ENCODE measurements around the gene DSTYK. TPM values are rescaled to one million over a fixed set of nuclear protein-coding genes. Genes with fewer than 3 reads are reported as not detected.

The DSTYK gene
- total RNA-seq, 2 experiments from 2014 or later = 13.2 to 13.3 TPM

DNA sequence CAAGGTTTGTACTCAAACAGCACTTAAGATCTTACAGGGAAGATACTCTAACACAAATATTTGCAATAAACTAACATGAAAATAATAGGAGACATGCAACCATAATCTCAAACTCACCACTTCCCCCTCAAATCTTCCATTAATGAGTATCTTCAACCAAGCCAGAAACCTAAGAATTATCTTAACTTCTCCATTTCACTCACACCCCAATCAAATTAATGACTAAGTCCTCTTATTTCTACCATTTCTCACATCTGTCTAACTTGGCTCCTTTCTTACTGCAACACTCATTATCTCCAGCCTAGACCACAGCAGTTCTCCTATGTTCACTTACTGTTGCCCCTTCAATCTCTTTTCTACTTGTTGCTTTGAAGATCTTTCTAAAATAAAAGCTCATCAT, 100.1 kb downstream of the DSTYK start:
- no peaks in the 10 kb centered on the region for H3K27me3 Mint-ChIP-seq
- no peak for DNase-seq
- H3K4me3 Mint-ChIP-seq = no peak overlapping the region
- no peak overlapping the region for H3K27ac Mint-ChIP-seq
- peaks cover 25% of the 10 kb centered on the region for H3K36me3 Mint-ChIP-seq
- peaks cover 3% of the 10 kb centered on the region for H3K4me1 Mint-ChIP-seq
- ATAC-seq (ENCODE audit: low read depth) = no peak
- no peaks in the 10 kb centered on the region for H3K9me3 Mint-ChIP-seq
- POLR2A ChIA-PET = no interaction called here

DNA sequence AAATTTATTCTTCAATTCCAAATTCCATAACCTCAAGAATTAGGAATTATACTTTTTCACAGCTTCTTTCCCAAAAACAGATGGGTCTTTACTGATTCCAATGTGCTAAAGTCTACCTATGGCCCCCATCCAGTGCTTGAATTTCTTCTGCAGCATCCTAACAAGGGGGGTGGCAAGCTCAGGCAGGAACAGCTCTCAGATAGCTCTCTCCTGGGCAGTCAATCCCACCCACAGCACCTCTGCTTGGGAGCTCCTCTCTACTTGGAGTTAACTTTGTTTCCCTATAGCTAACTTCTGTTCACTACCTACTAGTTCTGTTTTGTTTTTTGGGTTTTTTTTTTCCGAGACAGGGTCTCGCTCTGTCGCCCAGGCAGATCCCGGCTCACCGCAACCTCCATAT, 101.8 kb downstream of the DSTYK start:
- ATAC-seq (ENCODE audit: low read depth) = no peak
- Mint-ChIP-seq H3K36me3 (peaks cover 33% of the 10 kb centered on the region), H3K27me3 (no peaks in the 10 kb centered on the region), H3K27ac (no peak overlapping the region), H3K9me3 (no peaks in the 10 kb centered on the region), H3K4me3 (no peak overlapping the region), H3K4me1 (peaks cover 3% of the 10 kb centered on the region)
- no peak for DNase-seq
- POLR2A ChIA-PET = interaction anchor here (1.5 kb wide), 1 partner anchor 10 kb away, joined by 3 read pairs; no protein-coding TSS in a partner anchor

DNA sequence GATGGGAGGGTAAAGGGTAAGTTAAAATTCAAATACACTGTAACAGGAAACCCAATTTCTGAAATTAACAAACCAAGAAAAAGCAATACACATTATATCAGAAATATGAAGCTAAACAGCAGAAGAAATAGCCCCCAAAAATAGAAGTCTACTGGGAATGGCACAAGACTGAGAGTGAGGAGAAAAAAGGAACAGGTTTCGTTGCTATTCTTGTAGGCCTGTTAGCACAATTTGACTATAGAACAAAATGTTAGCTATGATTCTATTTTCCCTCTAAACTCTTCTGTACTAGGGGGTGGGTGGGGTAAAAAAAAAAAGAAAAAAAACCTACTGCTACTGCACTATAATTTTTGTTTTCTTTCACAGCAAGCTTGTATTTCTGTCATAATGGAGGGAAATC, 102.2 kb downstream of the DSTYK start:
- Mint-ChIP-seq H3K36me3 (peaks cover 35% of the 10 kb centered on the region), H3K4me1 (peaks cover 3% of the 10 kb centered on the region), H3K27me3 (no peaks in the 10 kb centered on the region), H3K4me3 (no peak overlapping the region), H3K9me3 (no peaks in the 10 kb centered on the region), H3K27ac (no peak overlapping the region)
- POLR2A ChIA-PET = interaction anchor here (1.5 kb wide), 1 partner anchor 11 kb away, joined by 3 read pairs; no protein-coding TSS in a partner anchor
- DNase-seq = no peak
- no peak for ATAC-seq (ENCODE audit: low read depth)

DNA sequence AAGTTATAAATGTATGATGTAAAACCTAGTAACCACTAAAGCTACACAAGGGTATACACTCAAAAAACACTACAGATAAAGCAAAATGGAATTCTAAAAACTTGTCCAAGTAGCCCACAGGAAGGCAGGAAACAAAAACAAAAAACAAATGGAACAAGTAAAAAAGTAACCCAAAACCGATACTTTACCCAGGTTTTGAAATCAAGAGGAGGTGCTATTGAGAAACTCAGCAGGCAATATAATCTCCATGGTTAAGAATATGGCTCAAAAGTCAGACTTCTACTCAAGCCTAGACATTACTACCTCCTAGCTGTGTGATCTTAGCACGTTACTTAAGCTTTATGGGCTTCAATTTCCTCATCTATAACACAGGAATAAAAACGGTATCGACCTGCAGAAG, 103.0 kb downstream of the DSTYK start:
- DNase-seq = no peak
- H3K4me1 Mint-ChIP-seq = peaks cover 3% of the 10 kb centered on the region
- H3K36me3 Mint-ChIP-seq = peaks cover 38% of the 10 kb centered on the region
- POLR2A ChIA-PET = interaction anchor here (0.6 to 1.5 kb wide), 2 partner anchors 11 to 1488 kb away, joined by 3 to 4 read pairs; no protein-coding TSS in a partner anchor
- ATAC-seq (ENCODE audit: low read depth) = no peak
- no peaks in the 10 kb centered on the region for H3K9me3 Mint-ChIP-seq
- no peak overlapping the region for H3K4me3 Mint-ChIP-seq
- no peak overlapping the region for H3K27ac Mint-ChIP-seq
- H3K27me3 Mint-ChIP-seq = no peaks in the 10 kb centered on the region

DNA sequence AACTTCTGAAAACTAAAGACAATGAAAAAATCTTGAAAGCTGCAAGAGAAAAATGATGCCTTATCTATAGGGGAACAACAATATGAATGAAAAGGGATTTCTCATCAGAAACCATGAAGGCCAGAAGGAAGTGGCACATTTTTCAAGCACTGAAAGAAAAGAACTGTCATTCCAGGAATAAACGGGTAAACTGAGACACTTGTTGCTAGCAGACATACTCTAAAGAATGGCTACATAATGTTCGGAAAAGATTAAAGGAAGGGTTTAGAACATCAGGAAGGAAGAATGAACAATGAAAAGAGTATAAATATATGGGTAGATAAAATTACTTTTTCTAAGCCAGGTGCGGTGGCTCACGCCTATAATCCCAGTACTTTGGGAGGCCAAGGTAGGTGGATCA, 104.2 kb downstream of the DSTYK start:
- Mint-ChIP-seq H3K4me3 (no peak overlapping the region), H3K9me3 (no peaks in the 10 kb centered on the region), H3K4me1 (peaks cover 3% of the 10 kb centered on the region), H3K27me3 (no peaks in the 10 kb centered on the region), H3K27ac (no peak overlapping the region), H3K36me3 (peaks cover 37% of the 10 kb centered on the region)
- POLR2A ChIA-PET = no interaction called here
- ATAC-seq (ENCODE audit: low read depth) (no peak), DNase-seq (no peak)

DNA sequence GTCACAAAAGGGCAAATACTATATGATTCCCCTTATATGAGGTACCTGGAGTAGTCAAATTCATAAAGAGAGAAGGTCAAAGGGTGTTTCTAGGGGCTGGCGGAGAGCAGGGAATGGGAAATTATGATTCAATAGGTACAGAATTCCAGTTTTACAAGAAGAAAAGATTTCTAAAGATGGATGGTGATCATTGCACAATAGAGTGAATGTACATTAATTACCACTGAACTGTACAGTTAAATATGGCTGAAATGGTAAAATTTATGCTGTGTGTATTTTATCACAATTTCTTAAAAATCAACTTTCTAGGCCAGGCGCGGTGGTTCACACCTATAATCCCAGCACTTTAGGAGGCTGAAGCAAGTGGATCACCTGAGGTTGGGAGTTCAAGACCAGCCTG, 109.1 kb downstream of the DSTYK start:
- no peak for DNase-seq

DNA sequence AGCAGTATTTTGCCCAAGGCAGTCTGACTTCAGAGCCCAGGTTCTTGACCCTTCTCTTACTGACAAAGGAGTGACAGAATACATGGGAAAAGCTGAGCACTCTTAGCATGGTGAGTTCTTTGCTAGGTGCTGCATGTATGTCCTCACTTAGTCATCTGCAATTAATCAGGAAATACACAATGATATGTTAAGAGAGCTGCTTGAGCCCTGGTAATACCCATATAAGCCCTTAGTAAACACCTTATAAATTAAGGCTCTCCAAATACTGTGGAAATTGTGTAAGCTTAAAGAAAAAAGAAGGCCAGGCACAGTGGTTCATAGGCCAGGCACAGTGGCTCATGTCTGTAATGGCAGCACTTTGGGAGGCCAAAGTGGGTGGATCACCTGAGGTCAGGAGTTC, 113.3 kb downstream of the DSTYK start:
- H3K9me3 Mint-ChIP-seq = no peaks in the 10 kb centered on the region
- no peak overlapping the region for H3K4me3 Mint-ChIP-seq
- ATAC-seq (ENCODE audit: low read depth) (no peak), DNase-seq (no peak)
- no peaks in the 10 kb centered on the region for H3K4me1 Mint-ChIP-seq
- POLR2A ChIA-PET = interaction anchor here (1.0 kb wide), 1 partner anchor 22 kb away, joined by 3 read pairs; no protein-coding TSS in a partner anchor
- H3K27me3 Mint-ChIP-seq = no peaks in the 10 kb centered on the region
- H3K36me3 Mint-ChIP-seq = peaks cover 30% of the 10 kb centered on the region
- no peak overlapping the region for H3K27ac Mint-ChIP-seq

More for the DNA sequence above, 109.1 kb downstream of the DSTYK start:
- Mint-ChIP-seq H3K27ac (no peak overlapping the region), H3K36me3 (peaks cover 37% of the 10 kb centered on the region), H3K4me3 (no peak overlapping the region), H3K27me3 (no peaks in the 10 kb centered on the region), H3K9me3 (no peaks in the 10 kb centered on the region), H3K4me1 (peaks cover 1% of the 10 kb centered on the region)
- POLR2A ChIA-PET = no interaction called here
- ATAC-seq (ENCODE audit: low read depth) = no peak

DNA sequence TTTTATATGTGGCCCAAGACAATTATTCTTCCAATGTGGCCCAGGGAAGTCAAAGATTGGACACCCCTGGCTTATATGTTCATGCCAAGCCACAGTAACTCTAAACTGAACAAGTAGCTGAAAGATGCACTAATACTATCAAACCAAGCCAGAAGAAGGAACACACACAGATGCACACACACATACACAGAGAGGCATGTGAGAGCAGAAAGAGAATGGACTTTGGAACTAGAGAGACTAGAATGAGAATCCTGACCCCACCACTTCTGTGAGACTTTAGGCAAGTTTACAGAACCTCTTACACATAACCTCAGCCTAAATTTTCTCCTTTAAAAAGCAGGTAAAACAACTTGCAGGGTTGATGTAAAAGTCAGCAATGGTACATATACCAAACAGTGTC, 116.1 kb downstream of the DSTYK start:
- Mint-ChIP-seq H3K4me3 (no peak overlapping the region), H3K4me1 (no peaks in the 10 kb centered on the region), H3K27me3 (no peaks in the 10 kb centered on the region), H3K9me3 (no peaks in the 10 kb centered on the region), H3K27ac (no peak overlapping the region), H3K36me3 (peaks cover 28% of the 10 kb centered on the region)
- no peak for ATAC-seq (ENCODE audit: low read depth)
- POLR2A ChIA-PET = no interaction called here
- DNase-seq = no peak

Other genes with a start within 250 kb of the DSTYK start
- gene CNTN2, start 168.5 kb downstream of the DSTYK start, total RNA-seq = not detected
- 1 to 10 TPM; 3.9 to 4.0 TPM for gene TMEM81, start 127.2 kb downstream of the DSTYK start, total RNA-seq
- 10 to 100 TPM; 22.3 to 25.5 TPM for gene RBBP5, start 89.7 kb downstream of the DSTYK start, total RNA-seq
- 1 to 10 TPM; 3.4 to 4.4 TPM for gene TMCC2, start 16.2 kb upstream of the DSTYK start, total RNA-seq
- gene NUAK2, start 110.0 kb upstream of the DSTYK start, total RNA-seq = 10 to 100 TPM; 13.0 to 14.7 TPM
- gene KLHDC8A, start 145.2 kb upstream of the DSTYK start, total RNA-seq = not detected
- 1 to 10 TPM in 1 of 2 experiments, under 1 TPM in 1; 0.97 to 1.1 TPM for gene LEMD1, start 210.4 kb upstream of the DSTYK start, total RNA-seq
- gene BLACAT1, start 244.3 kb upstream of the DSTYK start, total RNA-seq = under 1 TPM; 0.51 to 0.83 TPM

Measured in activated naive CD8-positive, alpha-beta T cell treated with anti-CD3 and anti-CD28 coated beads, Interleukin-2, amount 10 ng/mL, durations not matched to agents 7 days and 5 days (primary cell).